Testis (tissue), 2 donors: ENCODE results near the gene CTDP1.

Experiments used
- CTCF ChIP-seq, 3 experiments: fragments of 450-650 bp in 2 of 3; fragments of 200-600 bp in 1 of 3; sonication (generic) in 1 of 3; IDR thresholded peaks; one replicate each; pipeline ENCODE4 v1.5.1; 2016 to 2019; ENCODE audit warnings: antibody characterized with exemption in 3 of 3, mild to moderate bottlenecking in 2 of 3, moderate library complexity in 1 of 3
- POLR2A ChIP-seq: fragments of 450-650 bp; IDR thresholded peaks from one replicate; pipeline ENCODE4 v1.6.1; 2017; ENCODE audit warnings: antibody characterized with exemption, mild to moderate bottlenecking, moderate library complexity

- TF ChIP-seq CTCF (IDR thresholded peaks at IDR 0.05) (no peak), POLR2A (no peak)
Observed at GRCh38 chr18:79717555-79718074, 38.0 kb downstream of the CTDP1 start.
